SK-N-MC (cell line): ENCODE measurements around the gene GPR84.

Experiments used
- EZH2 ChIP-seq: fragments of 200-600 bp; sonication (generic); IDR thresholded peaks from one replicate; pipeline ENCODE4 v1.6.1; 2017; ENCODE audit warnings: antibody characterized with exemption
- POLR2AphosphoS5 ChIP-seq: IDR thresholded peaks from 2 replicates; pipeline ENCODE4 v1.6.1; 2012; ENCODE audit warnings: mild to moderate bottlenecking, low read depth, low read length, borderline replicate concordance

GRCh38 chr12:54395545-54395944 is 31.3 kb upstream of the GPR84 start:
- TF ChIP-seq EZH2: no peak
- TF ChIP-seq POLR2AphosphoS5: no peak
